H9 (cell line): ENCODE measurements around the gene CD200. TPM values are rescaled to one million over a fixed set of nuclear protein-coding genes. Genes with fewer than 3 reads are reported as not detected.

Experiments used
- DNase-seq: peaks from one replicate; pipeline ENCODE4 v3.0.0-alpha.2; 2017
- H2AFZ ChIP-seq: one replicate; pipeline ENCODE4 v1.6.1; 2013; ENCODE audit warnings: mild to moderate bottlenecking, low read length, control low read depth, moderate library complexity
- H2AK5ac ChIP-seq: 2 replicates; pipeline ENCODE4 v1.6.1; 2013; ENCODE audit warnings: low read length, control low read depth, mixed read lengths; ENCODE audit not compliant: insufficient read length
- H2BK120ac ChIP-seq: one replicate; pipeline ENCODE4 v1.6.1; 2013; ENCODE audit warnings: low read depth, mild to moderate bottlenecking, low read length, control low read depth, inconsistent platforms; ENCODE audit not compliant: poor library complexity, severe bottlenecking
- H2BK12ac ChIP-seq: 2 replicates; pipeline ENCODE4 v1.6.1; 2013; ENCODE audit warnings: low read length, control low read depth, mixed read lengths, low read depth; ENCODE audit not compliant: insufficient read length
- H2BK15ac ChIP-seq: 2 replicates; pipeline ENCODE4 v1.6.1; 2013; ENCODE audit warnings: low read depth, low read length, control low read depth
- H2BK20ac ChIP-seq: one replicate; pipeline ENCODE4 v1.6.1; 2013; ENCODE audit warnings: low read depth, mild to moderate bottlenecking, low read length, control low read depth, inconsistent platforms; ENCODE audit not compliant: poor library complexity, severe bottlenecking
- H2BK5ac ChIP-seq: 2 replicates; pipeline ENCODE4 v1.6.1; 2013; ENCODE audit warnings: low read length, control low read depth, mixed read lengths; ENCODE audit not compliant: insufficient read length
- H3K14ac ChIP-seq: 2 replicates; pipeline ENCODE4 v1.6.1; 2013; ENCODE audit warnings: low read length, control low read depth; ENCODE audit not compliant: insufficient read depth
- H3K18ac ChIP-seq: 2 replicates; pipeline ENCODE4 v1.6.1; 2013; ENCODE audit warnings: low read depth, mild to moderate bottlenecking, mixed read lengths, low read length, control low read depth; ENCODE audit not compliant: insufficient read length
- H3K23ac ChIP-seq: 2 replicates; pipeline ENCODE4 v1.6.1; 2013; ENCODE audit warnings: low read length, control low read depth, mixed read lengths, low read depth; ENCODE audit not compliant: insufficient read length
- H3K23me2 ChIP-seq: 2 replicates; pipeline ENCODE4 v1.6.1; 2013; ENCODE audit warnings: low read depth, mild to moderate bottlenecking, mixed read lengths, low read length, control low read depth; ENCODE audit not compliant: insufficient read length, poor library complexity, severe bottlenecking
- H3K27ac ChIP-seq: 2 replicates; pipeline ENCODE4 v1.5.1; 2013; ENCODE audit warnings: low read length, control low read depth, mixed read lengths, low read depth; ENCODE audit not compliant: insufficient read length
- H3K27me3 ChIP-seq: 2 replicates; pipeline ENCODE4 v1.6.1; 2013; ENCODE audit warnings: low read length, control low read depth, inconsistent platforms; ENCODE audit not compliant: insufficient read depth
- H3K4ac ChIP-seq: 2 replicates; pipeline ENCODE4 v1.6.1; 2013; ENCODE audit warnings: low read depth, mild to moderate bottlenecking, control low read depth, inconsistent platforms, low read length, moderate library complexity
- H3K4me1 ChIP-seq: 2 replicates; pipeline ENCODE4 v1.6.1; 2013; ENCODE audit warnings: low read length, control low read depth, inconsistent platforms; ENCODE audit not compliant: insufficient read depth
- H3K4me2 ChIP-seq: 2 replicates; pipeline ENCODE4 v1.6.1; 2013; ENCODE audit warnings: low read length, control low read depth, mixed read lengths; ENCODE audit not compliant: insufficient read length, insufficient read depth
- H3K56ac ChIP-seq: 2 replicates; pipeline ENCODE4 v1.6.1; 2013; ENCODE audit warnings: low read depth, mild to moderate bottlenecking, mixed read lengths, low read length, control low read depth; ENCODE audit not compliant: insufficient read length
- H3K79me1 ChIP-seq: 2 replicates; pipeline ENCODE4 v1.6.1; 2013; ENCODE audit warnings: low read depth, mild to moderate bottlenecking, moderate library complexity, low read length, control low read depth, inconsistent platforms; ENCODE audit not compliant: insufficient read depth, poor library complexity, severe bottlenecking
- H3K79me2 ChIP-seq: 2 replicates; pipeline ENCODE4 v1.6.1; 2013; ENCODE audit warnings: low read length, control low read depth, inconsistent platforms; ENCODE audit not compliant: insufficient read depth
- H3K9ac ChIP-seq: 2 replicates; pipeline ENCODE4 v1.6.1; 2013; ENCODE audit warnings: low read length, control low read depth, mixed read lengths; ENCODE audit not compliant: insufficient read length; ENCODE audit errors: extremely low read depth
- H3K9me3 ChIP-seq: one replicate; pipeline ENCODE4 v1.6.1; 2013; ENCODE audit warnings: low read depth, low read length, inconsistent platforms; ENCODE audit not compliant: control insufficient read depth
- H3T11ph ChIP-seq: one replicate; pipeline ENCODE4 v1.6.1; 2013; ENCODE audit warnings: mild to moderate bottlenecking, low read length, control low read depth, inconsistent platforms
- H4K20me1 ChIP-seq: one replicate; pipeline ENCODE4 v1.6.1; 2013; ENCODE audit not compliant: control insufficient read depth, insufficient read length, insufficient read depth
- H4K5ac ChIP-seq: 2 replicates; pipeline ENCODE4 v1.6.1; 2013; ENCODE audit warnings: low read depth, mild to moderate bottlenecking, mixed read lengths, low read length, control low read depth; ENCODE audit not compliant: insufficient read length
- H4K8ac ChIP-seq: replicated peaks from 2 replicates; pipeline ENCODE4 v1.6.1; 2013; ENCODE audit warnings: low read length, control low read depth, mixed read lengths, low read depth; ENCODE audit not compliant: insufficient read length
- H4K91ac ChIP-seq: 2 replicates; pipeline ENCODE4 v1.6.1; 2013; ENCODE audit warnings: low read depth, mild to moderate bottlenecking, moderate library complexity, mixed read lengths, low read length, control low read depth; ENCODE audit not compliant: insufficient read length
- H3K27ac Mint-ChIP-seq, 3 experiments: 2 replicates in 2 of 3; 3 replicates in 1 of 3; pipeline ENCODE4 v1.8.0; 2020 to 2021; ENCODE audit warnings: mixed read lengths in 3 of 3, mild to moderate bottlenecking in 1 of 3, moderate library complexity in 1 of 3
- H3K27me3 Mint-ChIP-seq: 2 replicates; pipeline ENCODE4 v1.8.0; 2021; ENCODE audit warnings: low read depth, mild to moderate bottlenecking, moderate library complexity, mixed read lengths
- H3K36me3 Mint-ChIP-seq, 3 experiments: 2 replicates in 2 of 3; 3 replicates in 1 of 3; pipeline ENCODE4 v1.8.0; 2020 to 2021; ENCODE audit warnings: low read depth in 3 of 3, mixed read lengths in 3 of 3; ENCODE audit not compliant: insufficient read depth in 1 of 3
- H3K4me1 Mint-ChIP-seq, 2 experiments: 2 replicates each; pipeline ENCODE4 v1.8.0; 2020; ENCODE audit warnings: mixed read lengths in 2 of 2
- H3K4me3 Mint-ChIP-seq, 2 experiments: 2 replicates in 1 of 2; 3 replicates in 1 of 2; pipeline ENCODE4 v1.8.0; 2020 to 2021; ENCODE audit warnings: mild to moderate bottlenecking in 2 of 2, mixed read lengths in 2 of 2, moderate library complexity in 1 of 2
- H3K9me3 Mint-ChIP-seq, 2 experiments: 2 replicates in 1 of 2; 3 replicates in 1 of 2; pipeline ENCODE4 v1.8.0; 2020; ENCODE audit warnings: mild to moderate bottlenecking in 2 of 2, mixed read lengths in 2 of 2, moderate library complexity in 1 of 2
- CTCF ChIP-seq: fragments of 200-600 bp; sonication (generic); conservative IDR thresholded peaks from 3 replicates; pipeline ENCODE4 v1.8.0; 2021; ENCODE audit warnings: antibody characterized with exemption, mild to moderate bottlenecking
- WGBS: extraction: QIAGEN DNeasy Blood & Tissue Kit; methylation state at CpG from one replicate; pipeline ENCODE4 v1.1.7; 2013; ENCODE audit warnings: missing lambda C conversion rate, low lambda C conversion rate, mixed read lengths; ENCODE audit not compliant: insufficient read length; ENCODE audit errors: extremely low coverage; 5-methylcytosine and 5-hydroxymethylcytosine counted together
- total RNA-seq: library from RNA; stranded (reverse); gene quantifications from 2 replicates; pipeline ENCODE4 v1.2.1, GENCODE V29; 2021

CD200 gene
- total RNA-seq, 1 experiment from 2014 or later = 51.6 TPM

GRCh38 chr3:112338727-112339056 lies 5.7 kb downstream of the CD200 start:
- Mint-ChIP-seq H3K27me3 (no peaks in the 10 kb centered on the region), H3K36me3 (peaks cover 54 to 63% (median 56%) of the 10 kb centered on the region in 3 experiments), H3K9me3 (peaks cover 0 to 4% of the 10 kb centered on the region in 2 experiments; a peak in 4 of 5 replicates), H3K27ac (no peak overlapping the region), H3K4me3 (no peak overlapping the region), H3K4me1 (peaks cover 61% of the 10 kb centered on the region in 2 experiments)
- no peaks in the 10 kb centered on the region for H3K9me3 ChIP-seq
- no peaks in the 10 kb centered on the region for H4K20me1 ChIP-seq
- H3K27ac ChIP-seq = no peak overlapping the region
- no peak overlapping the region for H2BK12ac ChIP-seq
- H2BK5ac ChIP-seq = no peak overlapping the region
- H2AK5ac ChIP-seq = no peak overlapping the region
- no peak overlapping the region for H3K4ac ChIP-seq
- TF ChIP-seq CTCF = no peak
- no peak for DNase-seq
- H4K8ac ChIP-seq = no peak overlapping the region
- no peaks in the 10 kb centered on the region for H3K27me3 ChIP-seq
- H3T11ph ChIP-seq = no peak overlapping the region
- no peak overlapping the region for H3K18ac ChIP-seq
- H3K79me2 ChIP-seq = peaks cover 49% of the 10 kb centered on the region
- no CpG with 5 or more reads among the region's 2 CpGs for WGBS
- H3K9ac ChIP-seq = no peak overlapping the region
- peaks cover 7% of the 10 kb centered on the region for H3K79me1 ChIP-seq
- H2BK20ac ChIP-seq = no peak overlapping the region
- no peak overlapping the region for H2AFZ ChIP-seq
- H2BK120ac ChIP-seq = no peak overlapping the region
- no peak overlapping the region for H4K91ac ChIP-seq
- H4K5ac ChIP-seq = no peak overlapping the region
- no peak overlapping the region for H3K4me2 ChIP-seq
- H3K14ac ChIP-seq = no peak overlapping the region
- H3K56ac ChIP-seq = no peak overlapping the region
- H3K23me2 ChIP-seq = peaks cover 5% of the 10 kb centered on the region
- no peak overlapping the region for H2BK15ac ChIP-seq
- H3K4me1 ChIP-seq = peaks cover 12% of the 10 kb centered on the region
- no peak overlapping the region for H3K23ac ChIP-seq
